Esophagus muscularis mucosa (tissue), 4 donors: ENCODE results near the gene TMOD1.

ENCODE experiments used
- EP300 ChIP-seq: sonication (generic); formaldehyde crosslinking; IDR thresholded peaks from one replicate; pipeline ENCODE4 v1.6.1; 2017; ENCODE audit warnings: antibody characterized with exemption
- POLR2A ChIP-seq: fragments of 450-650 bp; IDR thresholded peaks from one replicate; pipeline ENCODE4 v1.6.1; 2017; ENCODE audit warnings: antibody characterized with exemption, moderate library complexity, mild to moderate bottlenecking, low read depth
- POLR2AphosphoS5 ChIP-seq, 2 donors: sonication (generic); formaldehyde crosslinking; IDR thresholded peaks; one replicate each; pipeline ENCODE4 v1.6.1; 2017; ENCODE audit warnings: antibody characterized with exemption in 2 of 2
- TF ChIP-seq, protein P1 (sequence below), 3 experiments: fragments of 200-600 bp in 2 of 3; fragments of 450-650 bp in 1 of 3; sonication (generic) in 2 of 3; IDR thresholded peaks; one replicate each; pipeline ENCODE4 v1.5.1; 2017 to 2019; ENCODE audit warnings: antibody characterized with exemption in 3 of 3, mild to moderate bottlenecking in 2 of 3, moderate library complexity in 1 of 3

DNA sequence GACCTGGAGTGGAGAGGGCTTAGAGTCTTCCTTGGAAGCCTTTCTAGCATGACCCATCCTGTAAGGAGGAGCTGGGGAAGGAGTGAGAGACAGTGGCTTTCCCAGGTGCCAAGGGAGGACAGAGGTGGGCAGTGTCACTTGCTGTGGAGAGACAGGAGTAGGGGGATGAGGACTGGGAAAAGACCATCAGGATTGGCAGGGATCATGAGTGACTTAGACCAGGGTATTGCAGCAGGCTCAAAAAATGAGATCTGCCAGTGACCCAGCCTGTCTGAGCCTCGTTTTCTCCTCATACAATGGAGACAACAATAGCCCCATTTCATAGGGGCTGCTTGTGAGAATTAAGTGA, 2.4 kb downstream of the TMOD1 start:
- TF ChIP-seq, protein P1, sequence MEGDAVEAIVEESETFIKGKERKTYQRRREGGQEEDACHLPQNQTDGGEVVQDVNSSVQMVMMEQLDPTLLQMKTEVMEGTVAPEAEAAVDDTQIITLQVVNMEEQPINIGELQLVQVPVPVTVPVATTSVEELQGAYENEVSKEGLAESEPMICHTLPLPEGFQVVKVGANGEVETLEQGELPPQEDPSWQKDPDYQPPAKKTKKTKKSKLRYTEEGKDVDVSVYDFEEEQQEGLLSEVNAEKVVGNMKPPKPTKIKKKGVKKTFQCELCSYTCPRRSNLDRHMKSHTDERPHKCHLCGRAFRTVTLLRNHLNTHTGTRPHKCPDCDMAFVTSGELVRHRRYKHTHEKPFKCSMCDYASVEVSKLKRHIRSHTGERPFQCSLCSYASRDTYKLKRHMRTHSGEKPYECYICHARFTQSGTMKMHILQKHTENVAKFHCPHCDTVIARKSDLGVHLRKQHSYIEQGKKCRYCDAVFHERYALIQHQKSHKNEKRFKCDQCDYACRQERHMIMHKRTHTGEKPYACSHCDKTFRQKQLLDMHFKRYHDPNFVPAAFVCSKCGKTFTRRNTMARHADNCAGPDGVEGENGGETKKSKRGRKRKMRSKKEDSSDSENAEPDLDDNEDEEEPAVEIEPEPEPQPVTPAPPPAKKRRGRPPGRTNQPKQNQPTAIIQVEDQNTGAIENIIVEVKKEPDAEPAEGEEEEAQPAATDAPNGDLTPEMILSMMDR (IDR thresholded peaks at IDR 0.05): no peak
- no peak for TF ChIP-seq POLR2A
- TF ChIP-seq POLR2AphosphoS5 (IDR thresholded peaks at IDR 0.05): no peak
- no peak for TF ChIP-seq EP300
